CD4-positive, alpha-beta T cell treated with Interleukin-15 for 1 hour (primary cell): ENCODE measurements around the gene DRG2.

Experiments used
- DNase-seq: peaks from one replicate; pipeline ENCODE4 v3.0.0-alpha.2; 2020

The DRG2 gene

DNA sequence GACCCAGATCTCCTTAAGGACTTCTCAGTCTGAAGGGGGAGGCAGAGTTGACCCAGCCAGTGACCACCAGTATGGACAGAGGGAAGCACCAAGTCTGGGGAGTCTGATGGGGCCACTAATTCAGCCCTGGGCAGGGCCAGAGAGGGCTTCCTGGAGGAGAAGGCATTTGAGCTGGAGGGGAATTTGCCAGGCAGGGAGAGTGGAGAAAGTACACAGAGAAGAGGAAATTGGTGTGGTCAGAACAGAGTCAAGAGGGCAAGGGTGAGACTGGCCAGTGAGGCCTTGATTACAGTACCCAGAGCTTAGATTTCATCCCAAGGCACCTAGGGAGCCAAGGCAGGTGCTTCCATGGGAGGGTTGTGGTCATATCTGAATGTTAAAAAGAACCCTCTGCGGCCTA lies 57.1 kb downstream of the DRG2 start:
- DNase-seq: no peak

DNA sequence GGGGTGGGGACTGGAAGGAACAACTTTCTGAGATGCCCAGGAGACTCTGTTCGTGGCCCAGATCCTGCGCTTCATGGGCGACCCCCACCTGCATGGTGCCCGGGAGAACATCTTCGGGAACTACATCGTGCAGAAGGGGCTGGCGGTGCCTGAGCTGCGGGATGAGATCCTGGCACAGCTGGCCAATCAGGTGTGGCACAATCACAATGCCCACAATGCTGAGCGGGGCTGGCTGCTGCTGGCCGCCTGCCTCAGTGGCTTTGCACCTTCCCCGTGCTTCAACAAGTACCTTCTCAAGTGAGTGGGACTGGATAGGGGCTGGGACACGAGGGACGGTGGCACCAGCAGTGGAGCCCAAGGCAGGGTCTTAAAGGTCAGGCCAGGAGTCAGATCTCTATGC lies 58.1 kb downstream of the DRG2 start:
- no peak for DNase-seq

DNA sequence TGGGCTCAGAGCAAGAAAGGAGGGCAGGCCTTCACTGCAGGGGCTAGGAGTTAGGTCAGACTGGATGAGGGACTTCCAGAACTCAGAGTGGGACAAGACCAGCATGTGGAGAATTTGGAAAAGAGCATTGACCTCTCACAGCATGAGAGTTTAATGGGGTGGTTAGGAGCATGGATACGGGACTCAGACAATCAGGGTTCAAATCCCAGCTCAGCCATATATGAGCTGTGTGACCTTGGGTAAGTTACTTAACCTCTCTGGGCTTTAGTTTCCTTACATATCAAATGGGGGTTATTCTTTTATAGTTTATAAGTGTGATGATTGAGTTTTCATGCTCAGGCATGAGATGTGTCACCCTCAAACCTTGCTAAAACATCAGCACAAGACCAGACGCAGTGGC lies 58.5 kb downstream of the DRG2 start:
- no peak for DNase-seq

DNA sequence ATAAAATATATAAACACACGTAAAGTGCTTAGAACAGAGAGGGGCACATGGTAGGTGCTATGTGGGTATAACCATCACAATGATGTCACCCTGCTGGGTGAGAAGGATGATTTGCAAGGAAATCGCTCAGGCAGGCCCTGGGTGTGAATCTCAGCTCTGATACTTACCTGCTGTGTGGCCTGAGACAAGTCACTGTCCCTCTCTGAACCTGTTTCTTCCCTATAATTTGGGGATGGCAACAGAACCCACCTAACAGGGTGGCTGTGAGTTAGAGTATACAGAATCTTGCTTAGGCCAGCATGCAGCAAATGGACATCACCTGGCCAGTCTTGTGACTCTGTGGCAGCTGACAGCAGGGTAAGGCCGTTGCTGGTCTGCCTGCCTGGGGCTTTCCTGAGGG lies 59.2 kb downstream of the DRG2 start:
- no peak for DNase-seq

DNA sequence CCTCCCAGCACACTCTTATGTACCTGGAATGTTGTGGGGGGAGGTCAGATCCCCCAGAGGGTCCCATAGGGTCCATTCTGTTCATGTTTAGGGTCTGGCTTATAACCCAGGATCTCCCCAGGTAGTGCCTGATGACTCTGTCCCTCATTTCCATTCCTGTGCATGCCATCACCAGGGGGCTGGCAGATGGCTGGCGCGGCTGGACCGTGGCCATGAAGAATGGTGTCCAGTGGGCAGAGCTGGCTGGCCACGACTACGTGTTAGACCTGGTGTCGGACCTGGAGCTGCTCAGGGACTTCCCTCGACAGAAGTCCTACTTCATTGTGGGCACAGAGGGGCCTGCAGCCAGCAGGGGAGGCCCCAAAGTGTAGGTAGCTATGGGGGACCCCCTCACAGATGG lies 60.8 kb downstream of the DRG2 start:
- no peak for DNase-seq

DNA sequence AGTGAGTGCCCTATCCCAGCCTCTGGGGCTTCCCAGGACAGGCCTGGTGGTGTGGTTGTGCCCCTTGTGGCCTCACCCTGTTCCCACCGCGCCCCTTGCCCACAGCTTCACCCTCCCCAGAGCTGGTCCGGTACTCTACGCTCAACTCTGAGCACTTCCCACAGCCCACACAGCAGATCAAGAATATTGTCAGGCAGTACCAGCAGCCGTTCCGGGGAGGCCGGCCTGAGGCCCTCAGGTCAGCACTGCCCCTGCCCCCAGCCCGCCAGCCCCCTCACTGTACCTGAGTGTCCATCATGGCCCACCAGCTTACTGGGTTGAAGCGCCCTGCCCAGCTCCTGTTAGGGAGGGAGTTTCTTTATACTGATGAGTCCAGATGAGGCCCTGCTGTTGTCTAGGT lies 63.5 kb downstream of the DRG2 start:
- no peak for DNase-seq

DNA sequence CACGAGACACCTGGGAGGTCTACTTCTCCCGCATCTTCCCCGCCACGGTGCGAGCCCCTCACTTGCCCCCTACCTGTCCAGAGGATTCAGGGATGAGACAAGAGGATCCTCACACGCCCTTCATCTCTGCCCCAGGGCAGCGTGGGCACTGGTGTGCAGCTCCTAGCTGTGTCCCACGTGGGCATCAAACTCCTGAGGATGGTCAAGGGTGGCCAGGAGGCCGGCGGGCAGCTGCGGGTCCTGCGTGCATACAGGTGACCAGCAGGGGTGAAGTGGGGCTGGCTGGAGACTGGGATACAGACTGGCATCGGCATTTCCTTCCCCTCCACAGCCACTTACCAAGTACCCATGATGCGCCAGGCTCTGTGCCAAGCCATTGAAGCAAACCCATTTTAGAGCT lies 67.4 kb downstream of the DRG2 start:
- DNase-seq: no peak

DNA sequence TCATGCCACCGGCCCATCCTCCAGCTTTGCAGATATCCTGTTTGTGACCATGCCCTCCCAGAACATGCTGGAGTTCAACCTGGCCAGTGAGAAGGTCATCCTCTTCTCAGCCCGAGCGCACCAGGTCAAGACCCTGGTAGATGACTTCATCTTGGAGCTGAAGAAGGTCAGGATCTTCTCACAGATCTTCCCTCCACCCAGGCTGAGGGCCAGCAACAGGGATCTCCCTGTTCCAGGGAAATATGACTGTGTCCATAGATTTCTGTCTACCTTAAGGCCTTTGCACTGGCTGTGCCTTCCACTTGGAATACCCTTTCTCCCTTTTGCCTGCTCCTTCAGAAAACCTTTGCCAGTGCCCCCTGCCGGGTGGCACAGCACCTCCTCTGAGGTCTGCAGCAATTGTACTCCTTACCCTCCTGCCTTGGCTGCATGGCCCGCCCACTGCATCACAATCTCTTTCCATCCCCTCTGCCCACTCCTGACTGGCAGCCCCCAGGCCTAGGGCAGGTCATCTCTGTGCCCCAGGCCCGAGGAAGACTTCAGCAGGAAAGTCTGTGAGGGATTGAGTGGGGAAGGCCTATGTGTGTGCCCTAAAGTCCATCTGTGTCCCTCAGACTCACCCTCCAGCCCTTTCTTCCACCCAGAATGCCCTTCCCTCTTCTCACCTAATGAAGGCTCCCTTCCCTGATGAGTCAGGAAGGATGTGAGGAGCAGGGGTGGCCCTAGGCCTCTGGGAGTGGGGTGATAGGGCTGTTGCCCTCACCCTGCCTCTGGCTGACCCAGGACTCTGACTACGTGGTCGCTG lies 68.6 kb downstream of the DRG2 start:
- DNase-seq: no peak

DNA sequence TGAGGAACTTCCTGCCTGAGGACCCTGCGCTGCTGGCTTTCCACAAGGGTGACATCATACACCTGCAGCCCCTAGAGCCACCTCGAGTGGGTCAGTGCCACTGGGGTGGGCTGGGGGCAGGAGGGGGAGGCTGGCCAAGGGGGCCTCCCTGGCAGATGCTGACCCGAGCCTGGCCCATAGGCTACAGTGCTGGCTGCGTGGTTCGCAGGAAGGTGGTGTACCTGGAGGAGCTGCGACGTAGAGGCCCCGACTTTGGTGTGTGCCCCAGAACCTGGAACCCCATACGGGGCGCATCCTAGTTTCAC lies 69.2 kb downstream of the DRG2 start:
- no peak for DNase-seq
